Measurements from ENCODE around the gene LYPD3.

- TF ChIP-seq CTCF (conservative IDR thresholded peaks at IDR 0.05 in 1 of 2, IDR thresholded peaks at IDR 0.05 in 1 of 2; ENCODE audit: low read depth in 1 of 2, low read length in 2 of 2) = no peak
- TF ChIP-seq EZH2 (IDR thresholded peaks at IDR 0.05; ENCODE audit: low read length, missing control alignments) = no peak
Measured at GRCh38 chr19:43420954-43421353, 44.5 kb downstream of the LYPD3 start.

All from fibroblast of lung (primary cell).